GM12872 (cell line): Measurements from ENCODE around the gene AUTS2.

Experiments
- TF ChIP-seq, protein P1 (sequence below): IDR thresholded peaks from 3 replicates; pipeline ENCODE4 v1.5.1; 2011; ENCODE audit warnings: low read depth, mild to moderate bottlenecking, low read length, moderate library complexity; ENCODE audit not compliant: insufficient read depth

The AUTS2 gene

GRCh38 chr7:70120851-70121250 lies 522.6 kb downstream of the AUTS2 start:
- TF ChIP-seq, protein P1, sequence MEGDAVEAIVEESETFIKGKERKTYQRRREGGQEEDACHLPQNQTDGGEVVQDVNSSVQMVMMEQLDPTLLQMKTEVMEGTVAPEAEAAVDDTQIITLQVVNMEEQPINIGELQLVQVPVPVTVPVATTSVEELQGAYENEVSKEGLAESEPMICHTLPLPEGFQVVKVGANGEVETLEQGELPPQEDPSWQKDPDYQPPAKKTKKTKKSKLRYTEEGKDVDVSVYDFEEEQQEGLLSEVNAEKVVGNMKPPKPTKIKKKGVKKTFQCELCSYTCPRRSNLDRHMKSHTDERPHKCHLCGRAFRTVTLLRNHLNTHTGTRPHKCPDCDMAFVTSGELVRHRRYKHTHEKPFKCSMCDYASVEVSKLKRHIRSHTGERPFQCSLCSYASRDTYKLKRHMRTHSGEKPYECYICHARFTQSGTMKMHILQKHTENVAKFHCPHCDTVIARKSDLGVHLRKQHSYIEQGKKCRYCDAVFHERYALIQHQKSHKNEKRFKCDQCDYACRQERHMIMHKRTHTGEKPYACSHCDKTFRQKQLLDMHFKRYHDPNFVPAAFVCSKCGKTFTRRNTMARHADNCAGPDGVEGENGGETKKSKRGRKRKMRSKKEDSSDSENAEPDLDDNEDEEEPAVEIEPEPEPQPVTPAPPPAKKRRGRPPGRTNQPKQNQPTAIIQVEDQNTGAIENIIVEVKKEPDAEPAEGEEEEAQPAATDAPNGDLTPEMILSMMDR = no peak

DNA sequence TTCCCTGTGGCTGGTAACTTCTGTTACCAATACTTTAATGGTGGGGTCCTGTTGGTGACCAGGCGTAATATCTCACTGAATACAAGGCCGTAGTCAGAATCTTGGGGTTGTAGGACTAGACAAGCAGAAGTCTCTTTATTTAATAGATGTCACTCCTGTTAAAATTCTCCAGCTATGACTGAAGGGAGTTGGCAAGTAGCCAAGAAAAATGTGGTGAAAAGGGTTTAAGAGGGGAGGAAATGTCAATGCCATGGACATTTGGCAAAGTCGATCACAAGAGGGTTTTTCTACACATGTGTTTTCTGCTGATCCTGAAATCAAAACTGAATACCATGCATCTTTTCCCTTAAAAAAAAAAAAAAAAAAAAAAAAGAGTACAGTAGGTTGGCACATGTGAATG lies 533.5 kb downstream of the AUTS2 start:
- TF ChIP-seq, protein P1 = no peak

GRCh38 chr7:70132226-70132851 lies 534.1 kb downstream of the AUTS2 start:
- TF ChIP-seq, protein P1 = no peak

- TF ChIP-seq, protein P1 = no peak
These were observed 534.8 kb downstream of the AUTS2 start for GRCh38 chr7:70132852-70133690.

- TF ChIP-seq, protein P1 = no peak
These were observed 535.9 kb downstream of the AUTS2 start for GRCh38 chr7:70134029-70134770.

- TF ChIP-seq, protein P1 = no peak
These were observed 537.4 kb downstream of the AUTS2 start for GRCh38 chr7:70135656-70136055.

- TF ChIP-seq, protein P1 = no peak
These were observed 538.9 kb downstream of the AUTS2 start for GRCh38 chr7:70137126-70137525.
